ENCODE data around the gene ERICH6.
"Not testable (repeated sequence)": the region's sequence is repeated elsewhere in the genome, so short reads cannot be mapped to it uniquely, and the experiment has no call there.

Gene ERICH6

GRCh38 chr3:150681057-150681456, 22.7 kb downstream of the ERICH6 start:
- peak; percentile 20 for DNase-seq (ENCODE audit: low spot score)

- no peak for DNase-seq (ENCODE audit: low spot score)
These were observed 23.2 kb downstream of the ERICH6 start for GRCh38 chr3:150680562-150680961.

- no peak for DNase-seq (ENCODE audit: low spot score)
These were observed 28.1 kb downstream of the ERICH6 start for GRCh38 chr3:150675587-150675986.

GRCh38 chr3:150673966-150674365, 29.8 kb downstream of the ERICH6 start:
- no peak for DNase-seq (ENCODE audit: low spot score)

- peak; percentile 5 for DNase-seq (ENCODE audit: low spot score)
These were observed 37.6 kb downstream of the ERICH6 start for GRCh38 chr3:150666167-150666566.

- no peak for DNase-seq (ENCODE audit: low spot score)
These were observed 40.3 kb downstream of the ERICH6 start for GRCh38 chr3:150663461-150663860.

- no peak for DNase-seq (ENCODE audit: low spot score)
These were observed 41.1 kb downstream of the ERICH6 start for GRCh38 chr3:150662410-150663200.

- DNase-seq (ENCODE audit: low spot score), result no peak
These were observed 47.4 kb downstream of the ERICH6 start for GRCh38 chr3:150656316-150656715.

- no peak for DNase-seq (ENCODE audit: low spot score)
These were observed 50.6 kb downstream of the ERICH6 start for GRCh38 chr3:150653110-150653561.

- no peak for DNase-seq (ENCODE audit: low spot score)
These were observed 63.5 kb downstream of the ERICH6 start for GRCh38 chr3:150640256-150640655.

- DNase-seq (ENCODE audit: low spot score), result no peak
These were observed 64.5 kb downstream of the ERICH6 start for GRCh38 chr3:150639262-150639661.

GRCh38 chr3:150636258-150636657, 67.5 kb downstream of the ERICH6 start:
- DNase-seq (ENCODE audit: low spot score), result no peak

GRCh38 chr3:150635526-150635925, 68.2 kb downstream of the ERICH6 start:
- DNase-seq (ENCODE audit: low spot score), result peak; percentile 40

GRCh38 chr3:150635076-150635475, 68.6 kb downstream of the ERICH6 start:
- DNase-seq (ENCODE audit: low spot score), result no peak

GRCh38 chr3:150631515-150632221, 72.1 kb downstream of the ERICH6 start:
- no peak for DNase-seq (ENCODE audit: low spot score)

GRCh38 chr3:150627557-150627956, 76.2 kb downstream of the ERICH6 start:
- no peak for DNase-seq (ENCODE audit: low spot score)

GRCh38 chr3:150626148-150626930, 77.4 kb downstream of the ERICH6 start:
- DNase-seq (ENCODE audit: low spot score), result no peak

- DNase-seq (ENCODE audit: low spot score), result no peak
These were observed 79.8 kb downstream of the ERICH6 start for GRCh38 chr3:150623945-150624344.

- not testable (repeated sequence) for DNase-seq (ENCODE audit: low spot score)
These were observed 80.8 kb downstream of the ERICH6 start for GRCh38 chr3:150622955-150623354.

- DNase-seq (ENCODE audit: low spot score), result no peak
These were observed 83.6 kb downstream of the ERICH6 start for GRCh38 chr3:150620002-150620689.

- peak; percentile 19 for DNase-seq (ENCODE audit: low spot score)
These were observed 89.8 kb downstream of the ERICH6 start for GRCh38 chr3:150613709-150614480.
